Measurements from ENCODE around the gene GALNT17. TPM values are rescaled to one million over a fixed set of nuclear protein-coding genes. Genes with fewer than 3 reads are reported as not detected.

The GALNT17 gene
- total RNA-seq, 1 donor from 2014 or later = not detected

DNA sequence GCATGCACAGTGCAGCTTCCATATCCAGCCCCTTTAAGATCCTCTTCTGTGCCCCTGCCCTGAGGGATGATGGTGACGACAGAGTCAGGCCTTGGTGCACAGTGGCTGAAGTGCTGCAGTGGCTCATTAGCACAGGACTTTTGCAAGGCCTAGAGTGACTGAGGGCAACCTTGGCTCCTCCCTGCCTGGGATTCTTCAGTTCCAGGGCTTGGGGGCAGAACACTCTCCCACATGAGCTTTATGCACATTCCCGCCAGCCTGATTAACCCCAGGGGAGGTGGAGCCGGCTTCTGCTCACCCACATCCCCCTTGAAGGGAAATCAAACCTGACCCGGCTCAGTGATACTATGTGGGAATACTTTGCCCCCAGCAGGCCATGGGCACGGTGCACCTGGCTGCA, 253.4 kb downstream of the GALNT17 start:
- intact Hi-C loops (cut with micrococcal nuclease) = no loop called here

DNA sequence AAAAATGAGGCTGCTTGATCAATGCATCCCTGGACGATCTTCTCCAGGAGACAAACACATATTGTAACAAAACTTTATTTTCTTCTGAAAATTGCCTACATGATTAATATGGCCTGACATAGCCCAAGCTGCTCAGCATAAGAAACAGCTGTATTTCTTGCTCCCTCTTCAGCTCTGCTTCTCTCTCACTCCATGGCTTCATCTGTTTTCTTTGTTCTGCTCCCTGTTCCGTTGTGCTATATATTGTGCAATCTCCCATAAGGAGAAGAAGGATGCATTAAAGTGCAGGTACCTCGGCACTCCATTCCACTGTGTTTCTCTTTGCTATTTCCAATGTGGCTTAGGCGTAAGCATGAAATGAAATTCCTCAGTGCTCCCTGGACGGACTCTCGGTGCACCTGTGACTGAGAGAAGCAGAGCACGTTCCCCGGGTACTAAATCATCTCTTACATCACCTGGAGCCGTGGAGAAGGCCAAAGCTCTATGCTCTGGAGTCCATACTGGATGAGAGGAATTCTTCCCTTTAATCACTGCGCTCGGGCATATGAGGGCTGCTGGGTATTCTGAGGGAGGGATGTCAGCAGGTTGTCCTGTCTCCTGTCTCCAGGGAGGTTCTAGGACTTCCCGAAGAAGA, 254.3 kb downstream of the GALNT17 start:
- intact Hi-C loops (cut with micrococcal nuclease) = no loop called here

DNA sequence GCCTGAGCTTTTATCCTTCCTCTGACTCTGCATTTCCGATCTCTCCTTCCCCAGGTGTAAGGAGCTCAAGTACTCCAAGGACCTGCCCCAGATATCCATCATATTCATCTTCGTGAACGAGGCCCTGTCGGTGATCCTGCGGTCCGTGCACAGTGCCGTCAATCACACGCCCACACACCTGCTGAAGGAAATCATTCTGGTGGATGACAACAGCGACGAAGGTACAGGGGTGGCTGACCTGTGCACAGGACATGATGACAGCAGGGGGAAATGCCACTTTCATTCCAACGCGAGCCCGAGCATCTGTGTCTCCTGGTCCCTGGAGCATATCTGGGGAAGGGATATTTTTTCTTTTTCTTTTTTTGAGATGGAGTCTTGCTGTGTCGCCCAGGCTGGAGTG, 256.2 kb downstream of the GALNT17 start:
- intact Hi-C loops (cut with micrococcal nuclease) = no loop called here

DNA sequence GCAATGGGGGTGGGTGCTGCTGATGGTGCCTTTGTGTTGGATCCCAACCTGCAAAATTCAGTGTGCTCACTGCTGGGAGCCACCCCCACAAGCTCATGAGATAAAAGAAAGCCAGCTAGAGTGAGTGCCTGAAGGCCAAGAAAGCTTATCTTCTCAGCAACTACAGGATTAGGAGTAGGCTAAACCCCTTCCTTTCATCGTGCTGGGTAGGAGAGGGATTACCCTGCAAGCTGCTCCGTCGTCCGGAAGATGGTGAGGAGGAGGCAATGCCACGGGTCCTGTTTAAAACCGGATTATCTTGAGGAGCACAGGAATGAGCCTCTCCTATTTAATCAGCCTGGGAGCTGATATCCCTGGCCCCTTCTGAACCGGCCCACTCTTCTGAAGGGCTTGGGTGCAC, 258.0 kb downstream of the GALNT17 start:
- intact Hi-C loops (cut with micrococcal nuclease) = no loop called here

- intact Hi-C loops (cut with micrococcal nuclease) = no loop called here
Observed at GRCh38 chr7:71393661-71394060, 261.7 kb downstream of the GALNT17 start.

DNA sequence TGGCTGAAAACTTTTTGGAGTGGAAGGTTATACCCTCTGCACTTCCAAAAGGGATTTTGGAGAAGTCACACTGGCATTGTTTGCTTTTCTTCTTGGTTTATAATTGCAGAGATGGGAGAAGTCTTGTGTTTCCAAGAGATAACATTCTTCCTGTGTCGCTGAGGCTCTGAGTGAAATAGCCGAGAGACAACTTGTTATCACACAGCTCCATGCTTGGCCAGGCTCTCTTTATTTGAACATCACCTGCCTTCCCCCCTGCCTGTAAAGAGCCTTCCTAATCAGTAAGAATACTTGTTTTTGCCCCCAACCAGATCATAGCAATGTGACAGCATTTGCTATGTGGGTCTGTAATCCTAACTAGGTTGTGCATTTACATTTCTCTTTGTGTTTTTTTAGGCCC, 270.7 kb downstream of the GALNT17 start:
- intact Hi-C loops (cut with micrococcal nuclease) = no loop called here

DNA sequence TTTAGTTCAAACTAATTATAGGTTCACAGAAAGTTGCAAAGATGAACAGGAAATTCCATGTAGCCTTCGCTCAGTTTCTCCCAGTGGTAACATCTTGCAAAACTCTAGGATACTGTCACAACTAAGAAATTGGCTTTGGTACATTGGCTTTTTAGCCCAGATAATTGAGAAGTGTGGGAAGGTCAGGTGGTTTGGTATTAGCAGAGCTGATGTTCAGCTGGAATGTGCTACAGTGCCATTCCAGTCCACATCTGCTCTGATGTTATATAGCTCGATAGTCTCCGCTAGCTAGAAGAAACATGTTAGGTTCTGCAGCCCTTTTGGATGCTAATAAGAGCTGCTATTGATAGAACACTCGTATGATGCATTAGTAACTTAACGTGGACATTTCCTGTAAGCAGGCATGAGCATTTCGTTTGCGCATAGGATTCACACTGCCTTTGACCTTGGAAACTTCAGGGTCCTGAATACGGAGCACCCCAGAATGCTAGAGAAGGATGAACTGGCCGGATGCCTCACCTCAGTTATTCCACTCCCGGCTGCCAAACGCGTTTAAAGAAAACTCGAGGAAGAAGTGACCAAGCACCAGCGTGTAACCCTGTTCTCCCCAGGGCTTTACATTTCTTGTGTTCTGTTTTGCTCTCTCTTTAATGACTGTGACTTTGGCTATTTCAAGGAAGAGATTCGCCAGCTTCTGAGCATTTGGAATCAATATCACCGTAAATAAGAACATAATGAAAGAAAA, 271.4 kb downstream of the GALNT17 start:
- intact Hi-C loops (cut with micrococcal nuclease) = no loop called here

DNA sequence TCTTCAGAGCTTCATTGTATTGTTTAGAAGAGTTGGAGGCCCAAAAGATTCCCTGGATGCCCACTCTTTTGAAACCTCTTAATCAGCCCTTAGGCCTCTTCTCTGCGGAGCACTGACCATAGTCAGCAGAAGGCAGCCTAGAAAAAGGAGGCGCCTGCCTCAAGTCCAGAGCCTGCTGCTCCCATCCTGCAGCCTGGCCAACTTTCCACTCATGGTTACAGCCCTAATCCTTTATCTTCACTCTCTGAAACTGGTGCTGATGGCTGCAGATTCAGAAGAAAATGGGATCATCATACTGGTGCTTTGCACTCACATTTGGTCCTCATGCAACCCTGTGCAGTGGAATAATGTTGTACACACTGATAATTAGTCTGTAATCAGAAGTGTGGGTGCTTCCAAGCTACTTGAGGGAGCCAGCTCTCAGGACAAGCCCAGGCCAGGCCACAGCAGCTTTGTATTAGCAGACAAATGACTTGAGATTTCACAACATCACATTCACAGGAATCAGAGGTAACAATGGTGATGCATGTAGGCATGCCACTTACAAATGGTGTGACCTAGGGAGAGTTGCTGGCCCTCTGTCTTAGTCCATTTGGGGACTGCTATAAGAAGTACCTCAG, 272.9 kb downstream of the GALNT17 start:
- intact Hi-C loops (cut with micrococcal nuclease) = no loop called here

DNA sequence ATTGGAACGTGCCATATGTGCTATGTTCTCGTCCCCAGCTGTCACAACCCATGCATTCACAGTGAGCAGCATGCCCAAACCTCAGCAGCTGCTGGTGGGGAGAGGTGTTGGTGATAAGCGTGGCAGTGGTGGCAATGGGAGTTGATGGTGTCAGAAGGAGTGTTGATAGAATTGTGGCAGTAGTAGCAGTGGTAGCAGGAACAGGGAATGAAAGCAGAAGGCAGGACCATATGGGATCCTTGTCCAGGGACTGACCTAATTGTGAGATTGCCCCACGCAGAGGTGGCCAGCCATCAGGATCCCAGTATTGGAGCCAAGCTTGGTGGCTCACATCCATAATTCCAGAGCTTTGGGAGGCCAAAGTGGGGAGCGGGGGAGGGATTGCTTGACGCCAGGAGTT, 276.3 kb downstream of the GALNT17 start:
- intact Hi-C loops (cut with micrococcal nuclease) = no loop called here

GRCh38 chr7:71409550-71410157, 277.7 kb downstream of the GALNT17 start:
- intact Hi-C loops (cut with micrococcal nuclease) = no loop called here

DNA sequence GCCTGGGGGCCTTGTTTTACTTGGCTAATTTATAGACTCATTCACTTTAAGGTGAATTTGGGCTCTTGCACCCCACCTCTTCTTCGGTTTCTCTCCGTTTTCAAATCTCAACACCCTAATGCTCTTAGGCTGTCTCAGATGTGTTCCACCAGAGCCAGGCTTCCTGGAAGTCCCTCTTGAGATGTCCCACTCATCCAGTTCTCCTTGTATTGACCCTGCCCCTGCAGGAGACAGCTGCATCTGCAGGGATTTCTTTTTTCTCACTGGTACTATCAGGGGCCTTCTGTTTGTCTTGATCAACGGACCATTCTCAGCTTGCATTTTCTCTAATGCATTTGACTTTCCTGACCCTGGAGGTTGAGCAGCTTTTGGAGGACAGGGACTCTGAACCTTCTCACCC, 279.5 kb downstream of the GALNT17 start:
- intact Hi-C loops (cut with micrococcal nuclease) = no loop called here

- intact Hi-C loops (cut with micrococcal nuclease) = no loop called here
Observed at GRCh38 chr7:71414490-71414889, 282.5 kb downstream of the GALNT17 start.

DNA sequence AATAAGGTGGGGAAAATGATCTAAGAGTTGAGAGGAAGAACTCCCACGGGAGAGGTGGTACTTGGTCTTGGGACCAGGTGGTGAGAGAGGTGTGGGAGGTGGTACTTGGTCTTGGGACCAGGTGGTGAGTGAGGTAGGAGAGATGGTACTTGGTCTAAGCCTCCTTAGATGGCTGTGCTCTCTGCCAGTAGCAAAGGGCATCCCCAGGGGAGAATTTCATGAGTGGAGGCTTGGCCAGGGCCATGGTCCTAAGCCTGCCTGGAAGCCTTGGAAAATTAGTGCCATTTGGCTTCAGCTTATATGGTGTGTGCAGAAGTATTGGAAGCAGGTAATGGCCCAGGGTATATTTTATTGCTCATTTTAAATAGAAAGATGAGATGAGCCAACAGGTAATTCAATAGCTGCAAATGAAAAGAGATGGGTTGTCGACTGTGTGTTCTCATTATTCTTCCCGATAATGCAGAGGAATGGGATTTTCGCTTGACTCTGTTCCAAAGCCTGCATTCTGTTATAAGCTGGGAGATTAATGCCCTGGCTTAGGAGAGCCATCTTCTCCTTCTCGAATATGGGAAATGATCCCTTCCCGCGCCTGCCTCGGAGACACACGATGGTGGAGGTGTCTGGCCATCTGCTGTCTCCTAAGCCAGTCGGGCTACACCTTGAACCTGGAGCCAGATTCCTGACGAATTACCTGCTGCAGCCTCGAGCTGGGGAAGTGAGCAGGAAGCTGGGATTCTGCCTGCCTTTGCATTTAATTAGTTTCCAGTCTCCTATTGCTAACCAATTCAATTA, 287.8 kb downstream of the GALNT17 start:
- intact Hi-C loops (cut with micrococcal nuclease) = no loop called here

DNA sequence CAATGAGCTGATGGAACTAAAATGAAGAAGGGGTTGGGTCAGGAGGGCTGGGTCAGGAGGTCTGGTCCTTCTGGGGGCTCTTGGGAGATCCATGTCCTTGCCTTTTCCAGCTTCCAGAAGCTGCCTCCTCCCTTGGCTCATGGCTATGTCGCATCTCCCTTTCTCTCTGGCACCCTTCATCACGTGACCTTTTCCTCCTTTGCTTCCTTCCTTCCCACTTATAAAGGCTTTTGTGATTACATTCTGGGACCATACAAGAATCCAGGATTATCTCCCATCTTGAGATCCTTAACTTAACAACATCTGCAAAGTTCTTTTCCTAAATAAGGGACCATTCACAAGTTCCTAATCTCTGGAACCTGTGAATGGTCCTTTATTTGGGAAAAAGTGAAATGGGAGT, 290.2 kb downstream of the GALNT17 start:
- intact Hi-C loops (cut with micrococcal nuclease) = no loop called here

DNA sequence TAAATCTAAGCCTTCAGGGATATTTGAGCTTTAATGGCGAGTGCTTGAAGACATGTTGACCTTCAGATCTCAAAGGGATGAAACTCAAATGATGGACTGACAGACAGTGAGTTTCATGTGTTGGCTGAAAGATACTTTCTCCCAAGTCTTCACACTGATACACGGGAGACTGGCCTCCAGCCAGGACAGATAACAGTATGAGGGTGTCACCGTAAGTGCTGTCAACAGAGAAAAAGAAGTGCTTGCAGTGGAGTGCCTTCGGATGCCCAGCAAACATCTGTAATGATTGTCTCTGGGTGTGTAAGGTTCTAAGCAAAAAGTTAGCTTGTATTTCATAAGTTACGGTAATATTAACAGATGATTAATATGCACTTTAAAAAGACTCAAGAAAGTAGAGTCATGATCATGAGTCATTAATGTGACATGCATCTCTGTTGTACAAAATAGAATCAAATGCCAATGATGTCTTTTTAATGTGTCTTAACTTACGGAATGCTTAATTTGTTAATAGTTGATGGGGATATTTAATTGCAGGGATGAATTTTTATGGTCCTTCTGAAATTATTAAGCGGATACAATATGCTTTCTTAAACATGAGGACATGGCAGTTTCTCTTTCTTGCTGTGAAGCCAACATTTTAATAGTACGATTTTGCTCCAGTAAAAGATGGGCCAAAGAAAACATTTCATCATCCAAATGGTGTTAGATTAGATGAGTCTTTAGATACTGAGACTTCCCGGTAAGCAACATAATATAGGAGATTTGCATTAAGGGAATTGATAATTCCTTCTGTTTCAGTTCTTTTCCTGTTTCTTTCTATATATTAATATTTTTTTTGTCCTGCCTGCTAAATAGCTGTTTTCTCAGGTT, 292.5 kb downstream of the GALNT17 start:
- intact Hi-C loops (cut with micrococcal nuclease) = no loop called here

DNA sequence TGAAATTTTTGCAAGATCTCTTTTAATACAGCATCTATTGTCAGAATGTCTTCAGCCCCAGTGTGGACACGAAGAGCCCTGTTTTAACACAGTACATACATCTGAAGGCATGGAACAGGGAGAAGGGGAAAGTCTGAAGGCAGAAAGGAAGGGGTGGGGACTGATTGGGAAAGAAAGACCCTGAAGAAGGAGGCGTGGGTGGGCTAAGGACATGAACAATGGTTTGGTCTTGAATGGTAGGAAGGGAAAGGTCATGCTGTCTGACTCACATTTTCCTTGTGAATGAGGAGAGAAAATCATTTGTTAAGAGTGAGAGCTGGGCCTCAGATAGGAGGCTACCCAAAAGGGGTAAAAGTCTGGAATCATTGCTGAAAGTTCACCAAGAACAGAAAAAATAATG, 297.1 kb downstream of the GALNT17 start:
- intact Hi-C loops (cut with micrococcal nuclease) = no loop called here

- intact Hi-C loops (cut with micrococcal nuclease) = no loop called here
Observed at GRCh38 chr7:71430246-71430645, 298.3 kb downstream of the GALNT17 start.

GRCh38 chr7:71439321-71439720, 307.4 kb downstream of the GALNT17 start:
- intact Hi-C loops (cut with micrococcal nuclease) = no loop called here

DNA sequence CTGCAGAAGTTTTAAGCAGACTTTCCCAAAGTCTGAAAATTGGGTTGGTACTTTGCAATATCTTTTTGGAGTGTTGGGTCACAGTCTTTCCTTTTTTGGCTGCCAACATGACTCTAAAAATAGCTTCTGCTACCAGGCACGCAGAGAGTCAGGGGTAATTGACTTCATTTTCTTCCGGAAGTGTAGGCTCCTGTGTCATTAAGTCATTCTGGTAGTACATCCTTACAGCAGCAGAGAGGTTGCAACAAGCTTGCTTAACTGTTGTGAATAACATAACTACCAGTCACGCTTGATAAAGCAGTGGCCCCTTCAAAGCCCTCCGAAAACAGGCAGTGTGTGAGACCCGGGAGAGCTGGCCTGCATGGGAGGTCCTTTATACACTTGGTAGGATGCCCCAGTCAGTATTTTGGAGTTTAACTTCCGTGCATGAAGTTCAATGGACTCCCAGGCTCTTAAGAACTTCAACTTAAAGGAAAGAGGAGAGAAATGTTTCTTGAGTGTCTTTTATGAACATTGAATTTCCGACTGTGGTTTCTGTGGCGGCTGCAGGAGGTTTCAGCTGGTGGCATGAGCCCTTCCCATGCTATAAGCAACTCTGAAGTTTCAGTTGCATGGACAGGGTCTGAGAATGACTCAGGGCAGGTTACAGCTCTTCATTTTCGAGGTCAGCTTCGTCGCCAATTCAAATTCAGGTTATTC, 310.7 kb downstream of the GALNT17 start:
- intact Hi-C loops (cut with micrococcal nuclease) = no loop called here

- intact Hi-C loops (cut with micrococcal nuclease) = no loop called here
Observed at GRCh38 chr7:71443191-71443530, 311.2 kb downstream of the GALNT17 start.
